B cell (primary cell): ENCODE measurements around the gene MYPOP.

Experiments used
- CTCF ChIP-seq: fragments of 200-600 bp; IDR thresholded peaks from one replicate; pipeline ENCODE4 v1.8.0; 2022; ENCODE audit warnings: antibody characterized with exemption, mild to moderate bottlenecking
- EZH2 ChIP-seq: IDR thresholded peaks from 2 replicates; pipeline ENCODE4 v1.6.1; 2012; ENCODE audit warnings: borderline replicate concordance, low read depth, mild to moderate bottlenecking, moderate library complexity, low read length; ENCODE audit not compliant: insufficient read depth, poor library complexity, severe bottlenecking

GRCh38 chr19:45885556-45886426 lies 16.6 kb downstream of the MYPOP start, which contains the start of gene IRF2BP1:
- no peak for TF ChIP-seq CTCF
- no peak for TF ChIP-seq EZH2
